Measurements from ENCODE around the gene CCM2L. TPM values are rescaled to one million over a fixed set of nuclear protein-coding genes. Genes with fewer than 3 reads are reported as not detected.

Gene CCM2L
- total and polyA plus RNA-seq, 10 of the 15 experiments (the other 5 are each of a cell fraction or from before 2014, with no cell fraction given): not detected

- TF ChIP-seq IKZF1 (conservative IDR thresholded peaks at IDR 0.05): peak; percentile 59
- no peak for TF ChIP-seq ASH2L (IDR thresholded peaks at IDR 0.05; ENCODE audit: borderline replicate concordance, low read depth)
- peak; percentile 78; the same call in 1 of the 2 replicates for TF ChIP-seq STAT1 (conservative IDR thresholded peaks at IDR 0.05)
- no peak for TF ChIP-seq POLR2AphosphoS5 (IDR thresholded peaks at IDR 0.05; ENCODE audit: low read length)
- no peak for TF ChIP-seq PAX5 (IDR thresholded peaks at IDR 0.05; ENCODE audit: borderline replicate concordance, low read depth, low read length)
- 0 out of 2 replicates have a peak, but pooled peaks have one; percentile 43 for TF ChIP-seq NBN (IDR thresholded peaks at IDR 0.05)
- no peak for TF ChIP-seq SIX5 (IDR thresholded peaks at IDR 0.05; ENCODE audit: low read depth, low read length, severe bottlenecking)
- no peak for TF ChIP-seq CBFB (IDR thresholded peaks at IDR 0.05; ENCODE audit: low read depth)
- TF ChIP-seq SMARCA5 (IDR thresholded peaks at IDR 0.05): peak; percentile 95
- TF ChIP-seq NR2C1 (IDR thresholded peaks at IDR 0.05): no peak
- no peak for TF ChIP-seq MTA3 (IDR thresholded peaks at IDR 0.05; ENCODE audit: borderline replicate concordance, low read length)
- TF ChIP-seq RCOR1 (conservative IDR thresholded peaks at IDR 0.05; ENCODE audit: low read depth, low read length): no peak
- TF ChIP-seq CHD1 (IDR thresholded peaks at IDR 0.05; ENCODE audit: low read depth, low read length): no peak
- no peak for TF ChIP-seq CREB1 (IDR thresholded peaks at IDR 0.05; ENCODE audit: low read depth)
- 0 out of 2 replicates have a peak, but pooled peaks have one; percentile 23 for TF ChIP-seq BACH1 (IDR thresholded peaks at IDR 0.05; ENCODE audit: borderline replicate concordance)
- TF ChIP-seq CHD4 (IDR thresholded peaks at IDR 0.05): no peak
- no peak for TF ChIP-seq MEF2A (IDR thresholded peaks at IDR 0.05; ENCODE audit: insufficient read depth, low read depth, low read length)
- TF ChIP-seq FOXM1 (IDR thresholded peaks at IDR 0.05; ENCODE audit: low read depth, low read length): no peak
- TF ChIP-seq RELA (IDR thresholded peaks at IDR 0.05; ENCODE audit: borderline replicate concordance, partially characterized antibody): no peak
- TF ChIP-seq PAX8 (IDR thresholded peaks at IDR 0.05): no peak
- TF ChIP-seq MLLT1 (IDR thresholded peaks at IDR 0.05): 0 out of 2 replicates have a peak, but pooled peaks have one; percentile 30
Observed at GRCh38 chr20:32031007-32031958, 21.0 kb downstream of the CCM2L start (continued).
